ENCODE results near the gene ZNF552. TPM values are rescaled to one million over a fixed set of nuclear protein-coding genes. Genes with fewer than 3 reads are reported as not detected.
A peak's percentile ranks its signal among the peaks of the same experiment; 100 is the strongest.
"Not testable (repeated sequence)": the region's sequence is repeated elsewhere in the genome, so short reads cannot be mapped to it uniquely, and the experiment has no call there.

Gene ZNF552
- total RNA-seq, 2 donors from 2014 or later: 22.0 to 54.9 TPM

DNA sequence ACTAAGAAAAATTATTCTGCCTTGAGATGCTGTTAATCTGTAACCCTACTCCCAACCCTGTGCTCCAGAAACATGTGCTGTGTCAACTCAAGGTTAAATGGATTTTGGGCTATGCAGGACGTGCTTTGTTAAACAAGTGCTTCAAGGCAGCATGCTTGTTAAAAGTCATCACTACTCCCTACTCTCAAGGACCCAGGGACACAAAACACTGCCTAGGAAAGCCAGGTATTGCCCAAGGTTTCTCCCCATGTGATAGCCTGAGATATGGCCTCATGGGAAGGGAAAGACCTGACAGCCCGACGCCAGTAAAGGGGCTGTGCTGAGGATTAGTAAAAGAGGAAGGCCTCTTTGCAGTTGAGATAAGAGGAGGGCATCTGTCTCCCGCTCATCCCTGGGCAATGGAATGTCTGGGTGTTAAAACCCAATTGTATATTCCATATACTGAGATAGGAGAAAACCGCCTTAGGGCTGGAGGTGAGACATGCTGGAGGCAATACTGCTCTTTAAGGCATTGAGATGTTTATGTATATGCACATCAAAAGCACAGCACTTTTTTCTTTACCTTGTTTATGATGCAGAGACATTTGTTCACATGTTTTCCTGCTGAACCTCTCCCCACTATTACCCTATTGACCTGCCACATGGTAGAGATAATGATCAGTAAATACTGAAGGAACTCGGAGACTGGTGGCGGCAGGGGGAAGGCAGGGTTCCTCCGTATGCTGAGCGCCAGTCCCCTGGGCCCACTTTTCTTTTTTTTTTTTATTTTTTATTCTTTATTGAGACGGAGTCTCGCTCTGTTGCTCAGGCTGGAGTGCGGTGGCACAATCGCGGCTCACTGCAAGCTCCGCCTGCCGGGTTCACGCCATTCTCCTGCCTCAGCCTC, 4.1 kb downstream of the ZNF552 start:
- Histone ChIP-seq H3K4me3 (peak overlapping the region in 1 of 2 donors; percentile 11), H3K4me1 (replicated peaks) (peaks cover 12% of the 10 kb centered on the region), H3K27ac (peak overlapping the region; percentile 66 to 72)
- H3K27me3 ChIP-seq (replicated peaks; ENCODE audit: insufficient read depth); intact Hi-C loops (cut with DNase I); H3K9me3 ChIP-seq; H3K36me3 ChIP-seq; DNase-seq (ENCODE audit: low spot score): not testable (repeated sequence)
- TF ChIP-seq POLR2AphosphoS5 (IDR thresholded peaks at IDR 0.05): peak; percentile 66
- WGBS: 50% methylated on average over 17 of the region's 17 CpGs

DNA sequence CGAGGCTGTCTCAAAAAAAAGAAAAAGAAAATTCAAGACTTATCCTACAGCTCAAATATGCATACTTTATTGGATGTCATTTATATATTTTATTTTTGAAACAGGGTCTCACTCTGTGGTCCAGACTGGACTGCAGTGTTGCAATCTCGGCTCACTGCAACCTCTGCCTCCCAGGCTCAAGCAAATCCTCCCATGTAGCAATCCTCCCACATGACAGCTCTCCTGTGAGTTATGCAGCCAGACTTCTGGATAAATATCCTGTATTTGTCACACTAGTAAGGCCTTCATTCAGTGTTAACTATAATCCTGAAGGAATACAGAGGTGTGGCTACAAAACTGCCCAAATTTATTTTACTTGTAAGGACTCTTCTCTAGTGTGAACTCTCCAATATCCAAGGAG, 7.2 kb downstream of the ZNF552 start:
- Histone ChIP-seq H3K9me3 (no peaks in the 10 kb centered on the region), H3K4me1 (replicated peaks) (peaks cover 16% of the 10 kb centered on the region), H3K36me3 (no peaks in the 10 kb centered on the region), H3K27me3 (replicated peaks; ENCODE audit: insufficient read depth) (no peaks in the 10 kb centered on the region), H3K27ac (peak overlapping the region in 1 of 2 donors; percentile 90), H3K4me3 (no peak overlapping the region)
- WGBS: 87% methylated on average over 2 of the region's 2 CpGs
- TF ChIP-seq POLR2A (IDR thresholded peaks at IDR 0.05) (no peak), POLR2AphosphoS5 (IDR thresholded peaks at IDR 0.05) (no peak)
- TF ChIP-seq, protein P1, sequence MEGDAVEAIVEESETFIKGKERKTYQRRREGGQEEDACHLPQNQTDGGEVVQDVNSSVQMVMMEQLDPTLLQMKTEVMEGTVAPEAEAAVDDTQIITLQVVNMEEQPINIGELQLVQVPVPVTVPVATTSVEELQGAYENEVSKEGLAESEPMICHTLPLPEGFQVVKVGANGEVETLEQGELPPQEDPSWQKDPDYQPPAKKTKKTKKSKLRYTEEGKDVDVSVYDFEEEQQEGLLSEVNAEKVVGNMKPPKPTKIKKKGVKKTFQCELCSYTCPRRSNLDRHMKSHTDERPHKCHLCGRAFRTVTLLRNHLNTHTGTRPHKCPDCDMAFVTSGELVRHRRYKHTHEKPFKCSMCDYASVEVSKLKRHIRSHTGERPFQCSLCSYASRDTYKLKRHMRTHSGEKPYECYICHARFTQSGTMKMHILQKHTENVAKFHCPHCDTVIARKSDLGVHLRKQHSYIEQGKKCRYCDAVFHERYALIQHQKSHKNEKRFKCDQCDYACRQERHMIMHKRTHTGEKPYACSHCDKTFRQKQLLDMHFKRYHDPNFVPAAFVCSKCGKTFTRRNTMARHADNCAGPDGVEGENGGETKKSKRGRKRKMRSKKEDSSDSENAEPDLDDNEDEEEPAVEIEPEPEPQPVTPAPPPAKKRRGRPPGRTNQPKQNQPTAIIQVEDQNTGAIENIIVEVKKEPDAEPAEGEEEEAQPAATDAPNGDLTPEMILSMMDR (IDR thresholded peaks at IDR 0.05): no peak
- intact Hi-C loops (cut with DNase I): no loop called here
- DNase-seq (ENCODE audit: low spot score): no peak

DNA sequence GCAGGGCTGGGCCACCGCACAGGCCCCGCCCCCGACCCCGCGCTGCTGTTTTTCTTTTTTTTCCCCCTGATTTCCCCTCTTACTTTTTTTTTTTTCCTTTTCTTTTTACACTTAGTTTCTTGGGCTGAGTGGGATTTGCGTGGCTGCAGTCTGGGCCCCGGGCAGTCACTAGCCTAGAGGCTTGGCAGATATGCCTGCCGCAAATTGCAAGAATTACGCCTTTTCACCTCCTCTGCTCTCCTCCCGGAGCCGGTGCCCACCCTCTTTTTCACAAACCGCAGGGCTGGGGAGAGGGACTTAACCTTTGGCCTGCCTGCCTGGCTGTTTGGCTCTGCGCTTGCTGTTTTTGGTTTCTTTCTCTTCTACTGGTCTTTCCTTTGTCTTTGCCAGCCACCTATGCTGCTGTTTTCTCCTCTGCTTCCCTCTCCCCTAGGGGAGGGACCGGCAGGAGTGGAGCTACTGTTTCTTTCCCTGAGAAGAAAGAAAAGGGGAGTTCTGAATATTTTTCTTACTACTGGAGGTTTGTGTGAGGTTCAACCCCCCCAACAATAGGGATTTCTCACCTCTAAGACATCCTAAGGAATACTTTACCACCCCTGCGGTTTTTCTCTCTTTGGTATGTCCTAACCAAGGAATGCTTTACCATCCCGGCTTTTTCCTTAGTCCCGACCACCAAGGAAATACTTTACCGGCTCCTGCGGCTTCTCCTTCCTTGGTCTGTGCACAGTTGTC, 11.0 kb downstream of the ZNF552 start:
- DNase-seq (ENCODE audit: low spot score): no peak
- Histone ChIP-seq H3K4me3 (peak overlapping the region; percentile 35 to 42), H3K9me3 (no peaks in the 10 kb centered on the region), H3K36me3 (no peaks in the 10 kb centered on the region), H3K27ac (peak overlapping the region; percentile 90 to 92), H3K27me3 (replicated peaks; ENCODE audit: insufficient read depth) (no peaks in the 10 kb centered on the region), H3K4me1 (replicated peaks) (peaks cover 15% of the 10 kb centered on the region)
- WGBS: 2% methylated on average over 19 of the region's 19 CpGs
- peak; percentile 14 for TF ChIP-seq POLR2AphosphoS5 (IDR thresholded peaks at IDR 0.05)
- TF ChIP-seq POLR2A (IDR thresholded peaks at IDR 0.05): no peak
- intact Hi-C loops (cut with DNase I): no loop called here

DNA sequence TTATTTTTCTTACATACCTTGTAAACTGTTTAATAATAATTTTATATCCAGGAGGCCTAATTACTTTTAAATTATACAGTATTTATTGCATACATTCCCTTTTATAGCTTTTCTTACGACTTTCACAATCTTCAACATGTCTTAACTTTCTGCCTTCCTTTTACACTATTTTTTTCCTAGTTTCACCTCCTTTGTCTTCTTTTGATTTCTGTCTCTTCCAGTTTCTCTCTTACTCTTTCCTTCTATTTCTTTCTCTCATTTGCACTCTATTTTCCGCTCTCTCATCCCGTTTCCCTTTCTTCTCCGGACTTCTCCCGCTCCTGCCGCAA, 11.5 kb downstream of the ZNF552 start:
- intact Hi-C loops (cut with DNase I): no loop called here
- H3K27ac ChIP-seq: peak overlapping the region; percentile 90 to 92
- no peak for DNase-seq (ENCODE audit: low spot score)
- TF ChIP-seq POLR2A (IDR thresholded peaks at IDR 0.05) (no peak), POLR2AphosphoS5 (IDR thresholded peaks at IDR 0.05) (no peak)
- TF ChIP-seq, protein P1 (IDR thresholded peaks at IDR 0.05): no peak
- no peaks in the 10 kb centered on the region for H3K9me3 ChIP-seq
- H3K4me3 ChIP-seq: peak overlapping the region; percentile 35 to 42
- peaks cover 17% of the 10 kb centered on the region for H3K4me1 ChIP-seq (replicated peaks)
- 3% methylated on average over 6 of the region's 6 CpGs for WGBS
- no peaks in the 10 kb centered on the region for H3K27me3 ChIP-seq (replicated peaks; ENCODE audit: insufficient read depth)
- H3K36me3 ChIP-seq: no peaks in the 10 kb centered on the region

DNA sequence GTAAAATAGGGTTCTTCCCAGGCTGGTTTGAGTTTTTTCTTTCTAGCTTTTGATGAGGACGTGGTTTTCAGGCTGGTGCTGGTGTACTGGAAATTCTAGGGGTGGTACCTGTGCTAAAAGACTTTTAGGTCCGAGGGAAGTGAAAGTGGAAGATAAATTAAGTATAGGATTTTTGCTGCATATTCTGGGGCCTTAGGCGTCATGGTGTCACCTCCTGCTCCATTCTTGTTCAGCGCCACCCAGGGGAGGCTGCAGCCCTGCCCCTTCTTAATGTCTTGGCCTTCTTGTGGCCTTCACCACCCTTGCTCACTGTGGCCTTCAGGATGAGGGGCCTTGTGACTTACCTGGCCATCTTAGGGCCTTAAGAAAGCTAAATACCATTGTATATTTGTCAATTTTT, 12.4 kb downstream of the ZNF552 start:
- H3K27ac ChIP-seq: peak overlapping the region; percentile 90 to 92
- TF ChIP-seq POLR2AphosphoS5 (IDR thresholded peaks at IDR 0.05) (no peak), POLR2A (IDR thresholded peaks at IDR 0.05) (no peak)
- TF ChIP-seq, protein P1 (IDR thresholded peaks at IDR 0.05): no peak
- intact Hi-C loops (cut with DNase I): no loop called here
- H3K27me3 ChIP-seq (replicated peaks; ENCODE audit: insufficient read depth): no peaks in the 10 kb centered on the region
- no peak for DNase-seq (ENCODE audit: low spot score)
- no peak overlapping the region for H3K4me3 ChIP-seq
- no peaks in the 10 kb centered on the region for H3K9me3 ChIP-seq
- peaks cover 17% of the 10 kb centered on the region for H3K4me1 ChIP-seq (replicated peaks)
- no peaks in the 10 kb centered on the region for H3K36me3 ChIP-seq
- 92% methylated on average over 4 of the region's 4 CpGs for WGBS

Data from prostate gland (tissue), 2 donors.